ENCODE results near the gene CDK6. TPM values are rescaled to one million over a fixed set of nuclear protein-coding genes. Genes with fewer than 3 reads are reported as not detected.

CDK6 gene
- total and polyA plus RNA-seq, 2 of the 8 experiments (the other 6 are each of a cell fraction or from before 2014, with no cell fraction given), result 5.9 to 18.9 TPM

DNA sequence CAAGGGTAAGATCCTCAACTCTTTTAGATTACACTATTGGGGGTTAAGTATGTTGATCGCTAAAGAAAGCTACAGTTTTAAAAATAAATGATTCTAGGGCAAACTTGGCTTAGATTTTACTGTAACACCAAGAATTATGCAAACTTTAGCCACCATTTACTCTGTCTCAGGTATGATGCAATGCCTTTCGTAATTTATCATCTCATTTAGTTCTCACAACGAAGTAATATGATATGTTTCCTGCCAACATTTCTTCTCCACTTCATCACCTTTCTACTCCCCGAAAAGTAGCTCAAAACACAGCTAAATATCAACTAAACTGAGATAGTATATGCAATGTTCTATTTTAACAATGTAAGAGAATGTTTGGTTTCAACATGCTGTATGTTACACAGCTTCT is 267.2 kb downstream of the CDK6 start:
- no peak overlapping the region for H3K4me3 ChIP-seq (ENCODE audit: extremely low read depth in 1 of 4, insufficient read depth in 2 of 4, low read depth in 3 of 4, low read length in 4 of 4)
- no peaks in the 10 kb centered on the region for H3K4me1 ChIP-seq (replicated peaks in 1 of 4; ENCODE audit: control insufficient read depth in 3 of 4, insufficient read depth in 4 of 4, low read length in 3 of 4)
- DNase-seq (ENCODE audit: low read depth in 1 of 2, low spot score in 2 of 2) (no peak), FAIRE-seq (peak; percentile 13)
- no peak overlapping the region for H3K9ac ChIP-seq (replicated peaks in 1 of 4; ENCODE audit: extremely low read depth in 1 of 4, low read depth in 3 of 4, low read length in 3 of 4)
- H3K23me2 ChIP-seq (ENCODE audit: low read depth, low read length), result no peaks in the 10 kb centered on the region
- WGBS, 2 experiments (ENCODE audit: extremely low coverage in 1 of 2, insufficient coverage in 1 of 2, insufficient read length in 1 of 2, insufficient replicate concordance in 2 of 2, low coverage in 1 of 2, low lambda C conversion rate in 2 of 2, missing lambda C conversion rate in 1 of 2), result 98% methylated on average over 4 of the region's 4 CpGs; no CpG with 5 or more reads in 1 of the 2 experiments
- H2BK12ac ChIP-seq (ENCODE audit: low read depth, low read length), result no peak overlapping the region
- no peak overlapping the region for H2BK15ac ChIP-seq (ENCODE audit: low read length)
- H4K91ac ChIP-seq (replicated peaks; ENCODE audit: insufficient read length, low read length), result no peak overlapping the region
- H3K79me1 ChIP-seq (ENCODE audit: low read depth, low read length), result no peaks in the 10 kb centered on the region
- no peak overlapping the region for H3K56ac ChIP-seq (replicated peaks; ENCODE audit: insufficient read length, low read depth, low read length)
- H3K4ac ChIP-seq (replicated peaks; ENCODE audit: insufficient read length, low read depth, low read length), result no peak overlapping the region
- POLR2A ChIA-PET (ENCODE audit: partially characterized antibody), result interaction anchor here (0.6 to 1.7 kb wide), 3 partner anchors 10 to 39 kb away, joined by 3 to 7 read pairs (median 5); no protein-coding TSS in a partner anchor
- H3K23ac ChIP-seq (ENCODE audit: insufficient read length), result no peak overlapping the region
- no peaks in the 10 kb centered on the region for H3K27me3 ChIP-seq (replicated peaks in 1 of 4; ENCODE audit: control insufficient read depth in 3 of 4, extremely low read depth in 1 of 4, insufficient read depth in 3 of 4, low read length in 3 of 4)
- no peak overlapping the region for H3K14ac ChIP-seq (ENCODE audit: insufficient read length)
- no peaks in the 10 kb centered on the region for H4K20me1 ChIP-seq (replicated peaks in 1 of 2; ENCODE audit: control insufficient read depth in 1 of 2, insufficient read depth in 2 of 2, low read length in 2 of 2)
- no peak overlapping the region for H3K4me2 ChIP-seq (ENCODE audit: insufficient read depth in 1 of 2, low read depth in 2 of 2, low read length in 2 of 2)
- H2AK5ac ChIP-seq (ENCODE audit: low read depth, low read length), result no peak overlapping the region
- CTCF ChIA-PET (ENCODE audit: partially characterized antibody), result interaction anchor here (1.2 kb wide), 1 partner anchor 21 kb away, joined by 6 read pairs; the partner anchor contains the start of gene FAM133B
- no peak overlapping the region for H2BK5ac ChIP-seq (ENCODE audit: low read depth, low read length)
- peaks cover 2 to 71% (median 20%) of the 10 kb centered on the region in 4 experiments for H3K36me3 ChIP-seq (ENCODE audit: control insufficient read depth in 2 of 4, insufficient read depth in 4 of 4, low read length in 3 of 4)
- no peak overlapping the region for H4K8ac ChIP-seq (ENCODE audit: extremely low read depth, insufficient read depth, low read length)
- no peaks in the 10 kb centered on the region for H3K79me2 ChIP-seq (ENCODE audit: control insufficient read depth in 1 of 2, insufficient read depth in 2 of 2, low read length in 2 of 2)
- no peak overlapping the region for H4K5ac ChIP-seq (ENCODE audit: insufficient read length, low read depth, low read length)
- H3K18ac ChIP-seq (ENCODE audit: extremely low read depth, low read length), result no peak overlapping the region
- TF ChIP-seq CEBPB (IDR thresholded peaks at IDR 0.05; ENCODE audit: low read depth, low read length) (peak; percentile 34; the same call in 1 of the 2 replicates), POLR2AphosphoS5 (IDR thresholded peaks at IDR 0.05; ENCODE audit: low read depth, low read length) (no peak)
- TF ChIP-seq, protein P1, sequence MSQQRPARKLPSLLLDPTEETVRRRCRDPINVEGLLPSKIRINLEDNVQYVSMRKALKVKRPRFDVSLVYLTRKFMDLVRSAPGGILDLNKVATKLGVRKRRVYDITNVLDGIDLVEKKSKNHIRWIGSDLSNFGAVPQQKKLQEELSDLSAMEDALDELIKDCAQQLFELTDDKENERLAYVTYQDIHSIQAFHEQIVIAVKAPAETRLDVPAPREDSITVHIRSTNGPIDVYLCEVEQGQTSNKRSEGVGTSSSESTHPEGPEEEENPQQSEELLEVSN (IDR thresholded peaks at IDR 0.05), result no peak
- H2BK120ac ChIP-seq (replicated peaks; ENCODE audit: low read depth, low read length), result no peak overlapping the region
- no peaks in the 10 kb centered on the region for H3K9me3 ChIP-seq (ENCODE audit: insufficient read depth in 2 of 2, low read depth in 1 of 2, low read length in 1 of 2)
- no peak overlapping the region for H2AFZ ChIP-seq (ENCODE audit: low read length)
- H2BK20ac ChIP-seq (ENCODE audit: low read length), result no peak overlapping the region
- no peak overlapping the region for H3K27ac ChIP-seq (ENCODE audit: low read depth, low read length)

Data from H1 (cell line).